Nephron progenitor cell (in vitro differentiated cells): ENCODE data around the gene EPS8L1.

Source experiments
- DNase-seq: peaks from one replicate; pipeline ENCODE4 v3.0.0; 2021
- H3K27ac Mint-ChIP-seq: 2 replicates; pipeline ENCODE4 v1.8.0; 2021; ENCODE audit warnings: mild to moderate bottlenecking, moderate library complexity, mixed read lengths
- H3K27me3 Mint-ChIP-seq: 2 replicates; pipeline ENCODE4 v1.8.0; 2021; ENCODE audit warnings: mild to moderate bottlenecking, low read depth, mixed read lengths; ENCODE audit not compliant: poor library complexity
- H3K36me3 Mint-ChIP-seq: 2 replicates; pipeline ENCODE4 v1.8.0; 2021; ENCODE audit warnings: low read depth, mixed read lengths
- H3K4me1 Mint-ChIP-seq: 2 replicates; pipeline ENCODE4 v1.8.0; 2021; ENCODE audit warnings: mixed read lengths
- H3K4me3 Mint-ChIP-seq: 2 replicates; pipeline ENCODE4 v1.8.0; 2021; ENCODE audit warnings: mild to moderate bottlenecking, moderate library complexity, mixed read lengths
- H3K9me3 Mint-ChIP-seq: 2 replicates; pipeline ENCODE4 v1.8.0; 2021; ENCODE audit warnings: mild to moderate bottlenecking, moderate library complexity, mixed read lengths
- CTCF ChIP-seq: fragments of 200-600 bp; sonication (generic); IDR thresholded peaks from 2 replicates; pipeline ENCODE4 v1.5.0; 2021; ENCODE audit warnings: antibody characterized with exemption

The EPS8L1 gene

GRCh38 chr19:55042688-55043087 is 33.0 kb upstream of the EPS8L1 start:
- Mint-ChIP-seq H3K36me3 (peaks cover 6% of the 10 kb centered on the region), H3K27ac (no peak overlapping the region), H3K27me3 (no peaks in the 10 kb centered on the region), H3K9me3 (peaks cover 4% of the 10 kb centered on the region), H3K4me3 (no peak overlapping the region), H3K4me1 (no peaks in the 10 kb centered on the region)
- DNase-seq, result no peak
- no peak for TF ChIP-seq CTCF

- TF ChIP-seq CTCF, result no peak
- peaks cover 19% of the 10 kb centered on the region for H3K36me3 Mint-ChIP-seq
- H3K4me3 Mint-ChIP-seq, result no peak overlapping the region
- no peaks in the 10 kb centered on the region for H3K27me3 Mint-ChIP-seq
- peaks cover 4% of the 10 kb centered on the region for H3K9me3 Mint-ChIP-seq
- H3K27ac Mint-ChIP-seq, result no peak overlapping the region
- no peaks in the 10 kb centered on the region for H3K4me1 Mint-ChIP-seq
- DNase-seq, result no peak
Measured at GRCh38 chr19:55044286-55044685, 31.4 kb upstream of the EPS8L1 start.

- H3K4me3 Mint-ChIP-seq, result no peak overlapping the region
- H3K4me1 Mint-ChIP-seq, result no peaks in the 10 kb centered on the region
- TF ChIP-seq CTCF, result no peak
- H3K9me3 Mint-ChIP-seq, result no peaks in the 10 kb centered on the region
- no peak for DNase-seq
- H3K27me3 Mint-ChIP-seq, result no peaks in the 10 kb centered on the region
- no peak overlapping the region for H3K27ac Mint-ChIP-seq
- H3K36me3 Mint-ChIP-seq, result peaks cover 15% of the 10 kb centered on the region
Measured at GRCh38 chr19:55044771-55045716, 30.6 kb upstream of the EPS8L1 start.

- Mint-ChIP-seq H3K36me3 (peaks cover 25% of the 10 kb centered on the region), H3K4me3 (no peak overlapping the region), H3K27ac (no peak overlapping the region), H3K4me1 (no peaks in the 10 kb centered on the region), H3K27me3 (no peaks in the 10 kb centered on the region), H3K9me3 (no peaks in the 10 kb centered on the region)
- no peak for DNase-seq
- TF ChIP-seq CTCF, result no peak
Measured at GRCh38 chr19:55046975-55047622, 28.6 kb upstream of the EPS8L1 start.

DNA sequence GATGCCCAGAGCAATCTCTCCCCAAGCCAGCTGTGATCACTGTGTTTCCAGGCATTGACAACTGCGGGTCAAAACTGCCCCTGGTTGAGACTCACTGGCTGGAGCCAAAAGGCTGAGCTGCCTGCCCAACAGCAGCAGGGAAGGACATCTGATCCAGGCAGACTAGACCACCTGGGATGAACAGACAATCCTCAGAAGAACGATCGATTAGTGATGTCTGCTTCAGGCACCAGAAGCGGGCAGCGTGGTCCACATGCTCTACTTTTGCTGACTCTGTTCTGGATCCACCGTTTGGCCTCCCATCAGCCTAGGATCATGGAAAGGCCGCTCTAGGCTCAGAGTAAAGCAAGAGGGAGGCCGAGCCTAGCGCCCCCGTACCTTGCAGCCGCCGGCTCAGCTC is 27.7 kb upstream of the EPS8L1 start:
- H3K4me1 Mint-ChIP-seq, result no peaks in the 10 kb centered on the region
- H3K27ac Mint-ChIP-seq, result no peak overlapping the region
- no peak overlapping the region for H3K4me3 Mint-ChIP-seq
- no peaks in the 10 kb centered on the region for H3K9me3 Mint-ChIP-seq
- H3K27me3 Mint-ChIP-seq, result no peaks in the 10 kb centered on the region
- no peak for TF ChIP-seq CTCF
- H3K36me3 Mint-ChIP-seq, result peaks cover 30% of the 10 kb centered on the region
- no peak for DNase-seq
